Measurements from ENCODE around the gene UBR2.
"Not testable (repeated sequence)": the region's sequence is repeated elsewhere in the genome, so short reads cannot be mapped to it uniquely, and the experiment has no call there.

The UBR2 gene

GRCh38 chr6:42733867-42734481 is 170.1 kb downstream of the UBR2 start:
- DNase-seq: not testable (repeated sequence)

DNA sequence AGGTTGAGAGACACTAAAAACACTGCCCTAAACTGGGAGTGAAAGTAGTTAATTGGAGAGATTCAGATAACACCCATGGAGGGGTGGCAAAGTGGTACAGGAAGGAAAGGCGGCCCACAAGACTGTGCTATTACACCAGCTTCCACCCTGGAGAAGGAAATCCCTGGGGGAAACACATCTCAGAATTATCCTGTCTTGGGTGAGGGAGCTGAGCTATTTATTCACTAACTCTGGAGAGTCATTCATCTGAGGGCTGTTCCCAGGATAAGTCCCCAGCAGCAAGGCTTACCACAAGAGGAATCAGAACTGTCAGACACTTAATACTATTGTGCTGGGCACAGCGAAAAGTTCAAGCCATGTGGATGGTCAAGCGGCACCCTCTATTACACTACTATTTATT is 172.1 kb downstream of the UBR2 start:
- no peak for DNase-seq

GRCh38 chr6:42740725-42741124 is 176.9 kb downstream of the UBR2 start:
- no peak for DNase-seq

DNA sequence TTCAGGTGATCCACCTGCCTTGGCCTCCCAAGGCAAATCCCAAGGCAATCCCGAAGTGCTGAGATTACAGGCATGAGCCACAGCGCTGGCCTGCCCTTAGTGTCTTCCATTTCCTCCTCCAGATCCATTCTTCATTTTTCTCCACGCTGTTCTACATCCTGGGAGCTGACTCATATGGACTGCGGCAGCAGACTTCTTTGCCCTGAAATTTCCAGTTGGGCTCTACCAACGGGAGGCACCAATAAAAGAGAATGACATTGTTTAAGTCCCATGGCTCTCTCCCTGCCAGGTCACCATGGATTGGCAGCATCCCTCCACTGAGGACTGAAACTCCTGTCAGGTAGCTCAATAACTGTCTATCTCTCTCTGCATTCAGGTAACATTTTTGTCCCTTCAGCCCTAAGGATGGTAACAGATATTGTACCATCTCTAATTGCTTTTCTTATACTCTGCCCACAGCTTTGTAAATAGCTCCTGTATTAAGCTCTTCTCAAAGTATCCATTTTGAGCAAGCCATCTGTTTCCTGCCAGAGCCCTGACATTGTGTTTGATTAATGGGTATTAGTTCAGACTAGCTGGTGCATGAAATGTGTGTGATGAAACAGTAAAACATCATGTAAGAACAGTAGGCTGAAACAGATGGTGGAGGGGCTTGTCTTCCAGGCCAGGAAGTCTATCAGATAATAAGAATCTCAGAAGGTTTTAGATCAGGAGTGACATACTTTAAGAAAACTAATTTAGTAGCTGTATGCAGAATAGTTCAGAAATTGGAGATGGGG is 178.5 kb downstream of the UBR2 start:
- DNase-seq: peak; percentile 92 to 99

All from NCI-H524 (cell line).